Smooth muscle cell (in vitro differentiated cells): Measurements from ENCODE around the gene NFXL1. TPM values are rescaled to one million over a fixed set of nuclear protein-coding genes. Genes with fewer than 3 reads are reported as not detected.

Experiments used
- DNase-seq: peaks from one replicate; lab custom pipeline; 2025; ENCODE audit not compliant: unreplicated experiment; lab: John Stamatoyannopoulos, UW
- H2AFZ ChIP-seq: fragments of 200-600 bp; sonication (generic); 2 replicates; pipeline ENCODE4 v1.6.0; 2016; ENCODE audit warnings: antibody characterized with exemption, low read depth, mild to moderate bottlenecking
- H3F3A ChIP-seq: fragments of 200-600 bp; sonication (generic); 2 replicates; pipeline ENCODE4 v1.6.0; 2017; ENCODE audit warnings: antibody characterized with exemption, low read depth
- H3K27ac ChIP-seq: fragments of 200-600 bp; sonication (generic); 2 replicates; pipeline ENCODE4 v1.5.1; 2016; ENCODE audit warnings: low read depth, mild to moderate bottlenecking
- H3K27me3 ChIP-seq: fragments of 200-600 bp; sonication (generic); 2 replicates; pipeline ENCODE4 v1.6.1; 2016; ENCODE audit warnings: low read depth, mild to moderate bottlenecking
- H3K36me3 ChIP-seq: fragments of 200-600 bp; sonication (generic); 2 replicates; pipeline ENCODE4 v1.5.1; 2016; ENCODE audit warnings: low read depth
- H3K4me1 ChIP-seq: fragments of 200-600 bp; sonication (generic); 2 replicates; pipeline ENCODE4 v1.5.1; 2016; ENCODE audit warnings: low read depth
- H3K4me2 ChIP-seq: fragments of 200-600 bp; sonication (generic); 2 replicates; pipeline ENCODE4 v1.6.0; 2016; ENCODE audit warnings: mild to moderate bottlenecking
- H3K4me3 ChIP-seq: fragments of 200-600 bp; sonication (generic); 2 replicates; pipeline ENCODE4 v1.5.1; 2016; ENCODE audit warnings: mild to moderate bottlenecking
- H3K79me2 ChIP-seq: fragments of 200-600 bp; sonication (generic); 2 replicates; pipeline ENCODE4 v1.6.0; 2016; ENCODE audit warnings: low read depth, mild to moderate bottlenecking
- H3K9ac ChIP-seq: fragments of 200-600 bp; sonication (generic); 2 replicates; pipeline ENCODE4 v1.6.0; 2016; ENCODE audit warnings: low read depth
- H3K9me3 ChIP-seq: fragments of 200-600 bp; sonication (generic); replicated peaks from 2 replicates; pipeline ENCODE4 v1.5.1; 2016; ENCODE audit warnings: low read depth
- H4K20me1 ChIP-seq: fragments of 200-600 bp; sonication (generic); 2 replicates; pipeline ENCODE4 v1.6.0; 2016; ENCODE audit warnings: low read depth
- WGBS: methylation state at CpG from one replicate; pipeline ENCODE4 v1.1.7; 2016; ENCODE audit warnings: low lambda C conversion rate; 5-methylcytosine and 5-hydroxymethylcytosine counted together
- polyA plus RNA-seq: library from polyadenylated mRNA; unstranded; fragments of >200 nt; fragmentation: Nextera tagmentation; extraction: Ambion mirVana; gene quantifications from 2 replicates; pipeline ENCODE4 v1.2.1, GENCODE V29; 2016
- total RNA-seq: library from RNA; depleted of rRNA; stranded (reverse); fragments of >200 nt; gene quantifications from 2 replicates; pipeline ENCODE4 v1.2.3, GENCODE V29; 2014
- TF ChIP-seq, protein P1 (sequence below): fragments of 200-600 bp; sonication (generic); IDR thresholded peaks from 2 replicates; pipeline ENCODE4 v1.5.1; 2017; ENCODE audit warnings: borderline replicate concordance, mild to moderate bottlenecking, antibody characterized with exemption; ENCODE audit not compliant: insufficient read depth, poor library complexity, severe bottlenecking

Gene NFXL1
- total and polyA plus RNA-seq, 2 experiments from 2014 or later = 6.5 to 14.7 TPM

DNA sequence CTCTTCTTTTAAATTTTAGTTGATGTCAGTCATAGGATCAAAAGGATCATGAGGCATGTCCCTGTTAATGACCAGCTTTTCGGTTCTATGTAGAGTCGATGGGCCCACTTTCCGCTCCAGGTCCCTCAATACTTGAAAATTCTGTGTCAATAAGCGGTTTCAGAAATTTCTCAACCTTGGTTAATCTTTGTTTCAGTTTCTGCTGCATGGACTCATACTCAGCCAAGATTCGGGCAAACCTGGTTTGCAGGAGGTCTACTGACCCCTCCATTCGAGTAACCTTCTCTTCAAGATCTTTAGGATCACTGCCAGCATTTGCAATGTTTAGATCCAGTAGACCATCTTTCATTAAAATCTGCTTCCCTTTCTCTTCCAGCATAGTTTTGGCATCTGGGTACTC is 22.0 kb upstream of the NFXL1 start:
- Histone ChIP-seq H4K20me1 (no peaks in the 10 kb centered on the region), H3K36me3 (no peaks in the 10 kb centered on the region), H3K4me1 (no peaks in the 10 kb centered on the region), H3K27ac (no peak overlapping the region), H3K79me2 (no peaks in the 10 kb centered on the region), H3F3A (no peaks in the 10 kb centered on the region), H3K27me3 (peaks cover 4% of the 10 kb centered on the region), H3K4me3 (no peak overlapping the region), H2AFZ (no peak overlapping the region), H3K4me2 (no peak overlapping the region), H3K9me3 (no peaks in the 10 kb centered on the region), H3K9ac (no peak overlapping the region)
- TF ChIP-seq, protein P1, sequence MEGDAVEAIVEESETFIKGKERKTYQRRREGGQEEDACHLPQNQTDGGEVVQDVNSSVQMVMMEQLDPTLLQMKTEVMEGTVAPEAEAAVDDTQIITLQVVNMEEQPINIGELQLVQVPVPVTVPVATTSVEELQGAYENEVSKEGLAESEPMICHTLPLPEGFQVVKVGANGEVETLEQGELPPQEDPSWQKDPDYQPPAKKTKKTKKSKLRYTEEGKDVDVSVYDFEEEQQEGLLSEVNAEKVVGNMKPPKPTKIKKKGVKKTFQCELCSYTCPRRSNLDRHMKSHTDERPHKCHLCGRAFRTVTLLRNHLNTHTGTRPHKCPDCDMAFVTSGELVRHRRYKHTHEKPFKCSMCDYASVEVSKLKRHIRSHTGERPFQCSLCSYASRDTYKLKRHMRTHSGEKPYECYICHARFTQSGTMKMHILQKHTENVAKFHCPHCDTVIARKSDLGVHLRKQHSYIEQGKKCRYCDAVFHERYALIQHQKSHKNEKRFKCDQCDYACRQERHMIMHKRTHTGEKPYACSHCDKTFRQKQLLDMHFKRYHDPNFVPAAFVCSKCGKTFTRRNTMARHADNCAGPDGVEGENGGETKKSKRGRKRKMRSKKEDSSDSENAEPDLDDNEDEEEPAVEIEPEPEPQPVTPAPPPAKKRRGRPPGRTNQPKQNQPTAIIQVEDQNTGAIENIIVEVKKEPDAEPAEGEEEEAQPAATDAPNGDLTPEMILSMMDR = no peak
- no peak for DNase-seq
- 91% methylated on average over 6 of the region's 6 CpGs for WGBS

- H3K79me2 ChIP-seq = no peaks in the 10 kb centered on the region
- TF ChIP-seq, protein P1 = peak; percentile 67
- H3K27me3 ChIP-seq = peaks cover 5% of the 10 kb centered on the region
- H3F3A ChIP-seq = no peaks in the 10 kb centered on the region
- no peak overlapping the region for H3K4me3 ChIP-seq
- DNase-seq = no peak
- no peaks in the 10 kb centered on the region for H4K20me1 ChIP-seq
- H3K36me3 ChIP-seq = no peaks in the 10 kb centered on the region
- H3K9ac ChIP-seq = no peak overlapping the region
- no peak overlapping the region for H3K27ac ChIP-seq
- 5% methylated on average over 4 of the region's 4 CpGs for WGBS
- no peaks in the 10 kb centered on the region for H3K4me1 ChIP-seq
- H2AFZ ChIP-seq = no peak overlapping the region
- no peaks in the 10 kb centered on the region for H3K9me3 ChIP-seq
- H3K4me2 ChIP-seq = no peak overlapping the region
Measured at GRCh38 chr4:47933840-47934239, 19.5 kb upstream of the NFXL1 start.

GRCh38 chr4:47930971-47931804 is 16.8 kb upstream of the NFXL1 start:
- no peak overlapping the region for H3K9ac ChIP-seq
- no peaks in the 10 kb centered on the region for H3K4me1 ChIP-seq
- H4K20me1 ChIP-seq = no peaks in the 10 kb centered on the region
- WGBS = 82% methylated on average over 2 of the region's 2 CpGs
- TF ChIP-seq, protein P1 = no peak
- H3K79me2 ChIP-seq = no peaks in the 10 kb centered on the region
- no peak for DNase-seq
- no peaks in the 10 kb centered on the region for H3K9me3 ChIP-seq
- peaks cover 11% of the 10 kb centered on the region for H3K27me3 ChIP-seq
- no peak overlapping the region for H3K27ac ChIP-seq
- H3F3A ChIP-seq = no peaks in the 10 kb centered on the region
- no peaks in the 10 kb centered on the region for H3K36me3 ChIP-seq
- no peak overlapping the region for H3K4me2 ChIP-seq
- no peak overlapping the region for H2AFZ ChIP-seq
- H3K4me3 ChIP-seq = no peak overlapping the region
